Mucosa of descending colon (tissue), 3 donors: ENCODE results near the gene LATS2. TPM values are rescaled to one million over a fixed set of nuclear protein-coding genes. Genes with fewer than 3 reads are reported as not detected.

Source experiments
- ATAC-seq: fragments of 200-7000 bp; cut with Tn5 transposase; one replicate; pipeline ENCODE4 v1.9.1; 2020; ENCODE audit warnings: mild to moderate bottlenecking, moderate library complexity
- DNase-seq, 3 donors: peaks; one replicate each; pipeline ENCODE4 v3.0.0-alpha.2; 2020
- H3K36me3 ChIP-seq: fragments of 200-600 bp; one replicate; pipeline ENCODE4 v1.8.0; 2021; ENCODE audit warnings: low read depth, mild to moderate bottlenecking
- H3K4me1 ChIP-seq: fragments of 200-600 bp; one replicate; pipeline ENCODE4 v1.8.0; 2021; ENCODE audit warnings: low read depth, mild to moderate bottlenecking
- H3K4me3 ChIP-seq: fragments of 200-600 bp; one replicate; pipeline ENCODE4 v1.8.0; 2021; ENCODE audit warnings: mild to moderate bottlenecking
- H3K9me3 ChIP-seq: fragments of 200-600 bp; one replicate; pipeline ENCODE4 v1.8.0; 2021; ENCODE audit warnings: mild to moderate bottlenecking
- intact Hi-C, 2 donors: fragments of 100-400 bp; cut with DNase I in 1 of 2; cut with micrococcal nuclease in 1 of 2; formaldehyde crosslinking; loops; one replicate each; pipeline versions ENCODE4 v1.11.0 to v1.11.1; 2022; cut with DNase I, micrococcal nuclease
- total RNA-seq, 3 donors: library from RNA; stranded (reverse); fragmentation: NEBNext Ultra II Directional in 2 of 3; extraction: Animal tissue kit (Norgen Biotek cat#: 25700) in 2 of 3; gene quantifications; one replicate each; pipeline versions ENCODE4 v1.2.1 to v1.2.4, GENCODE V29; 2021 to 2023
- TF ChIP-seq, protein P1 (sequence below): fragments of 200-600 bp; IDR thresholded peaks from one replicate; pipeline ENCODE4 v1.8.0; 2022; ENCODE audit warnings: antibody characterized with exemption, mild to moderate bottlenecking
- donor health status: DM: no; HTN: no; CAD: no; lungs with moderate emphysema.
- donor health status: DM: no; HTN: no; CAD: no.
- donor health status: DM: no; HTN: yes; CAD: no.

Gene LATS2
- total RNA-seq, 3 donors from 2014 or later: 9.1 to 25.9 (median 10.3) TPM

DNA sequence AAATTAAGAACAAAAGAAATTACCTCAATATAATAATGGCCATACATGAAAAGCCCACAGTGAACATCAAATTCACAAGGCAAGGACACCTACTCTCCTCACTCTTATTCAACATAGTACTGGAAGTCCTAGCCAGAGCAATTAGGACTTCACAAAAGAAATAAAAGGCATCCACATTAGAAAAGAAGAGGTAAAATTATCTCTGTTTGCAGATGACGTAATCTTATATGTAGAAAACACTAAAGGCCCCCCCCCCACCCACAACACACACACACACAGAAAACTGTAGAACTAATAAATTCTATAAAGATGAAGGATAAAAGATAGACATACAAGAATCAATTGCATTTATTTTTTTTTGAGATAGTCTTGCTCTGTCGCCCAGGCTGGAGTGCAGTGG is 25.5 kb upstream of the LATS2 start:
- DNase-seq (no peak), ATAC-seq (no peak)
- intact Hi-C loops: no loop called here
- Histone ChIP-seq H3K4me3 (no peak overlapping the region), H3K4me1 (no peaks in the 10 kb centered on the region), H3K36me3 (no peaks in the 10 kb centered on the region), H3K9me3 (no peaks in the 10 kb centered on the region)
- TF ChIP-seq, protein P1, sequence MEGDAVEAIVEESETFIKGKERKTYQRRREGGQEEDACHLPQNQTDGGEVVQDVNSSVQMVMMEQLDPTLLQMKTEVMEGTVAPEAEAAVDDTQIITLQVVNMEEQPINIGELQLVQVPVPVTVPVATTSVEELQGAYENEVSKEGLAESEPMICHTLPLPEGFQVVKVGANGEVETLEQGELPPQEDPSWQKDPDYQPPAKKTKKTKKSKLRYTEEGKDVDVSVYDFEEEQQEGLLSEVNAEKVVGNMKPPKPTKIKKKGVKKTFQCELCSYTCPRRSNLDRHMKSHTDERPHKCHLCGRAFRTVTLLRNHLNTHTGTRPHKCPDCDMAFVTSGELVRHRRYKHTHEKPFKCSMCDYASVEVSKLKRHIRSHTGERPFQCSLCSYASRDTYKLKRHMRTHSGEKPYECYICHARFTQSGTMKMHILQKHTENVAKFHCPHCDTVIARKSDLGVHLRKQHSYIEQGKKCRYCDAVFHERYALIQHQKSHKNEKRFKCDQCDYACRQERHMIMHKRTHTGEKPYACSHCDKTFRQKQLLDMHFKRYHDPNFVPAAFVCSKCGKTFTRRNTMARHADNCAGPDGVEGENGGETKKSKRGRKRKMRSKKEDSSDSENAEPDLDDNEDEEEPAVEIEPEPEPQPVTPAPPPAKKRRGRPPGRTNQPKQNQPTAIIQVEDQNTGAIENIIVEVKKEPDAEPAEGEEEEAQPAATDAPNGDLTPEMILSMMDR: no peak

DNA sequence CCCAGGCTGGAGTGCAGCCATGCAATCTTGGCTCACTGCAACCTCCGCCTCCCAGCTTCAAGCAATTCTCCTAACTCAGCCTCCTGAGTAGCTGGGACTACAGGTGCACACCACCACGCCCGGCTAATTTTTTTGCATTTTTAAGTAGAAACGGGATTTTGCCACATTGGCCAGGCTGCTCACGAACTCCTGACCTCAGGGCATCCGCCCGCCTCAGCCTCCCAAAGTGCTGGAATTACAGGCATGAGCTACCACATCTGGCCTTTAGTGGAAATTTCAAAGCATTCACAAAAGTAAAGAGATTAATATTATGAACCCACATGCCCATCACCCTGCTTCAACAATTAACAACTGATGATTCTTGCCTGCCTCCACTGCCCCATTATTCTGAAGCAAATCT is 20.5 kb upstream of the LATS2 start:
- H3K36me3 ChIP-seq: no peaks in the 10 kb centered on the region
- TF ChIP-seq, protein P1: no peak
- no peak for DNase-seq
- H3K9me3 ChIP-seq: no peaks in the 10 kb centered on the region
- no peaks in the 10 kb centered on the region for H3K4me1 ChIP-seq
- H3K4me3 ChIP-seq: no peak overlapping the region
- intact Hi-C loops: no loop called here
- ATAC-seq: no peak

DNA sequence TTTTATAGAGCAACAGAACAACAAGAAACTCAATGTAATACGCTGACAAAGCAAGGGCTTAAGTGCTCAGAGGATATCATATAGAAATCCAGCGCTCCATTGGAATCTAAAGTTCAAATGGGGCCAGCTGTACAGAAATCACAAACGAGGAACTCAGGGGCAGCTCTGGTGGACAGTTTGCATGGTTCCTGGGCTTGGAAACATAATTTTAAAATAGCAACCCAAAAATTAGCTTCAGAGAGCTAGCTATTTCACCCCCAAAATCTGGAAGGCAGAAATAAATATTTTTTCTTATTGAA is 19.2 kb upstream of the LATS2 start:
- intact Hi-C loops: no loop called here
- TF ChIP-seq, protein P1: no peak
- no peaks in the 10 kb centered on the region for H3K4me1 ChIP-seq
- DNase-seq (no peak), ATAC-seq (no peak)
- no peak overlapping the region for H3K4me3 ChIP-seq
- no peaks in the 10 kb centered on the region for H3K36me3 ChIP-seq
- no peaks in the 10 kb centered on the region for H3K9me3 ChIP-seq

DNA sequence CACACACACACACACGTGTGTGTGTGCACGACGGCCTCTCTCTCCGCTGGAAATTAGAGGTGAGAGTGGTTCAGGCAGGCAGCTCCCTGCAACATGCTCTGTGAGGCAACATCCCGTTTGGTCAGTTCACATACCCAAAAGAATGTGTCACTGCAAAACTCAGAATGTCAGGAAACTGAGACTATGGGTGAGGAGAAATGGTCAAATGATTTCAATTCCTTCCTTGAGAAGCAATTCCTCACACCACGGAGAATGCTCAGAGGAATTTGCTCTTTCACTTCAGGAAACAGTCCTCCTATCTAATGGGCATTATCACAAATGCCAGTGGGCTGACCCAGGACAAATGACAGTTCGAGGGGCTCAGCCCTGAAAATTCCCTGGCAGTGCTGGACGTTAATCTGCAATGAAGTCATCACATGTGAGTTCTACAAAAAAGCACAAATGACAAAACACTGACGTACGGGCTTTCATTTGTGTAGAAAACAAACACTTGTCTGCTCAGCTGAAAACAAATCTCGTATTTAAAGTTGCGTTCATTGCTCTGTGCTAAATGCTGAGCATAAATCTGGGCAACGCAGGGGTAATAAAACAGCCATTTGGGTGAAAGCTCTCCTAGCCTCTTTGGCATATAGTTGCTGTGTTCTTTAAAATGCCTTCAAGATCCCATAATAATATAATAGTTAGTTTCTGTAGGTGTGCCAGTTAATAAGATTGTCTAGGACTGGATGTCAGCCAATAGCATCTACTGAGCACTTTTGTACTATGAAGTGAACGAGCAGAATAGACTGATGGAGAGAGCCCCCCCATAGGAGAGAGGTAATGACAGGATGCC is 18.6 kb upstream of the LATS2 start:
- H3K9me3 ChIP-seq: no peaks in the 10 kb centered on the region
- H3K36me3 ChIP-seq: no peaks in the 10 kb centered on the region
- H3K4me1 ChIP-seq: no peaks in the 10 kb centered on the region
- TF ChIP-seq, protein P1: no peak
- H3K4me3 ChIP-seq: no peak overlapping the region
- DNase-seq: no peak
- ATAC-seq: peak; percentile 31
- intact Hi-C loops: no loop called here

DNA sequence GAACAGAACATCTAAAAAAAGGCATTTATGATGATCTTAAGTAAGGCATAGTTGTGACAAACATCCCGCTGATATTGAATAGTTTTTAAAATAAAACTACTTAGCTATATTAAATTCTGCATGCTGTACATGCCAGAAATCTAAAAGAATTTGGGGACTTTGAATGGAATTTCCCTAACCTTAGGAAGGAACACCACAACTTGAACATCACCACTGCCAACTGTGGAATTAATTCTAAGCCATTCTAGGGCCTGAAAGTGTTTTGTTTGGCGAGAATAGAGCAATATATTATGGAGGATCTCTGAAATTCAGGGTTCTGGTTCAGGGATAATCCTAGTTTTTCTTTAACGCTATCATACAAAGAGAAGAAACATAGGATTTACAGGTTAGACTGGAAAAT is 17.8 kb upstream of the LATS2 start:
- ATAC-seq: no peak
- intact Hi-C loops: no loop called here
- TF ChIP-seq, protein P1: no peak

More for the DNA sequence above, 17.8 kb upstream of the LATS2 start:
- Histone ChIP-seq H3K4me3 (no peak overlapping the region), H3K9me3 (no peaks in the 10 kb centered on the region), H3K36me3 (no peaks in the 10 kb centered on the region), H3K4me1 (no peaks in the 10 kb centered on the region)
- DNase-seq: no peak
